ENCODE measurements around the gene CCDC81.

The CCDC81 gene

DNA sequence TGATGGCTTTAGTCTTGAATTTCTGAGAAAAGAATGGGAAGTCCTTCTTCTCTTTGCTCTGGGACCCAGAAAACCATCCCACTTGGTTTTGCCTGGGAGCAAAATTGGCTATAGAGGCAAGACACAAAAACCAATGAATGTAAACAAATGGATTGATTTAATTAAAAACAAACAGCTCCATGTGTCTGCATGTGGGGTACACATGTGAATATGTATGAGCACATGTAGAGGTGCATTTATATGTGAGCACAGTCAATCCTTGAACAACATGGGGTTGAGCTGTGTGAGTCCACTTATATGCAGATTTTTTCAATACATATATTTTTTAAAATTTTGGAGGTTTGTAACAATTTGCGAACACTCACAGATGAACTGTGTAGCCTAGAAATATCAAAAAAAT is 87.2 kb downstream of the CCDC81 start:
- Histone ChIP-seq H3K36me3 (ENCODE audit: control insufficient read depth, insufficient read depth, low read length) (peaks cover 4% of the 10 kb centered on the region), H3K4me3 (ENCODE audit: low read length) (no peak overlapping the region), H3K27me3 (ENCODE audit: control insufficient read depth, insufficient read depth, low read length) (no peaks in the 10 kb centered on the region), H3K9ac (ENCODE audit: low read length) (no peak overlapping the region), H3K9me3 (ENCODE audit: control insufficient read depth, low read length) (no peaks in the 10 kb centered on the region), H3K4me1 (ENCODE audit: control insufficient read depth, insufficient read depth, low read length) (peaks cover 17% of the 10 kb centered on the region)

DNA sequence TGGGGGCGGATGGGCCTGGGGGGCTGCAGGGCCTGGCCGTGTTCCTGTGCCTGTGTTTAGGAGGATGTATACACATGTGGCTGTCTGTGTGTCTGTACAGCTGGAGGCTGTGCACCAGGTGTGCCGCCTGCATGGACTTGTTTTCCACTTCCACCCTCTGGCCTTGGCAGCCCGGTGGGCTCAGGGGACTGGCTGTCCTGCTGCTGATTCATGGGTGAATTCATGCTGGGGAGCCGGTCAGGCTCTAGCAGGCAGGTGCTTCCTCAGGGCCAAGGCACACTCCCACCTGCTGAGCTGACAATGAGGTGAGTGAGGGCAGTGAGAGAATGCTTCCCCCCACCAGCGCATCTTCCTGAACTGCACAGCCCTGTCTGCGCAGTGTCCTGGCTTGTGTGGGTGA is 88.4 kb downstream of the CCDC81 start:
- no peaks in the 10 kb centered on the region for H3K9me3 ChIP-seq (ENCODE audit: control insufficient read depth, low read length)
- no peaks in the 10 kb centered on the region for H3K27me3 ChIP-seq (ENCODE audit: control insufficient read depth, insufficient read depth, low read length)
- peaks cover 4% of the 10 kb centered on the region for H3K36me3 ChIP-seq (ENCODE audit: control insufficient read depth, insufficient read depth, low read length)
- H3K9ac ChIP-seq (ENCODE audit: low read length): no peak overlapping the region
- peaks cover 8% of the 10 kb centered on the region for H3K4me1 ChIP-seq (ENCODE audit: control insufficient read depth, insufficient read depth, low read length)
- no peak overlapping the region for H3K4me3 ChIP-seq (ENCODE audit: low read length)

DNA sequence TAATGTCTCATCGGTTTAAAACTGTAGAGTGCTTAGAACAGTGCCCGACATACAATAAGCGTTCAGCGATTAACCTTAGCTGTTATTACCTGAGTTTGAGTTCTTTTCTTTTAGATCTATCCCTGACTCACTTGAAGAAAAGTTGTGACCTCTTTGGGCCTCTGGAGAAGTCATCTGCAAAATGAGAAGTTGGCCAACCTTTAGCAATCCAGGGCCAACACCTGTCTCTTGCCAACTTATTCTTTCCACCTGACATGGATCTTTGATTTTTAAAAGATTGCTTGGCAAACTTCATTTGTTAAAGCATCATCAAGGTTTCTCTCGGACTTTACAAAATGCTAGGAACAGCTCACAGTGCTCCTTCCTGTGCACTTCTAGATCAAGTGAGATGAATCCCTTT is 89.3 kb downstream of the CCDC81 start:
- Histone ChIP-seq H3K9ac (ENCODE audit: low read length) (no peak overlapping the region), H3K4me3 (ENCODE audit: low read length) (no peak overlapping the region), H3K27me3 (ENCODE audit: control insufficient read depth, insufficient read depth, low read length) (no peaks in the 10 kb centered on the region), H3K4me1 (ENCODE audit: control insufficient read depth, insufficient read depth, low read length) (peaks cover under 1% of the 10 kb centered on the region), H3K9me3 (ENCODE audit: control insufficient read depth, low read length) (no peaks in the 10 kb centered on the region), H3K36me3 (ENCODE audit: control insufficient read depth, insufficient read depth, low read length) (peaks cover 4% of the 10 kb centered on the region)

DNA sequence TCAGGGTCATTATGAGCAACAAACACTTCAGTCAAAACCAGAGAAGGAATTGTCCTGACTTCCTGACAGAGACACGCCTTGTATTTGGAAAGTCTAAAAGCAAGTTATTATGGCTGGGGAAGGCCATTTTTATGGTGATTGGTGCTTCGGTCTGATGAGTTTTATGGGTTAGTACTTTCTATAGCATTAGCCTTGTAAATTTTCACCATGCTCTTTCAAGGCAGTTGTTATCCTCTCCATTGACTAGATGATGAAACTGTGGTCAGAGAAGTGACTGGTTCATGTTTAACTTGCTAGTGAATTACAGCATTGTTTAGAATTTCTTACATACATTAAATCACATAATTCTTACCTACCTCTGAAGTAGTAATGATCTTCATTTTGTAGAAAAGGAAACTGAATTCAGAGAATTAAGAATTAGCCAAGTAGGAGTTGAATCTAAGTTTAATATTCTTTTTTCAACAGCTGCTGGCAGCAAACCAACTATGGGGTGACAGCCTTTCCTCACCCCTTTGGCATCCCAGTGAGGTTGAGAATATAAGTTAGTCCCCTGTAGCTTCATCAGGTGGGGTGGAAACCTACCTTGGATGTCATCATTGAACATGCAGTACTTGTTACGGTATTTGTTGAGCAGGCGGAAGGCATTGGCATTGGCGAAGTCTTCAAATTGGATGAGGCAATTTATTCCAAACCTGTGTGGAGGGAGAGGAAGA is 90.0 kb downstream of the CCDC81 start:
- no peaks in the 10 kb centered on the region for H3K27me3 ChIP-seq (ENCODE audit: control insufficient read depth, insufficient read depth, low read length)
- no peaks in the 10 kb centered on the region for H3K9me3 ChIP-seq (ENCODE audit: control insufficient read depth, low read length)
- H3K4me3 ChIP-seq (ENCODE audit: low read length): no peak overlapping the region
- H3K9ac ChIP-seq (ENCODE audit: low read length): no peak overlapping the region
- H3K36me3 ChIP-seq (ENCODE audit: control insufficient read depth, insufficient read depth, low read length): peaks cover 4% of the 10 kb centered on the region
- H3K4me1 ChIP-seq (ENCODE audit: control insufficient read depth, insufficient read depth, low read length): no peaks in the 10 kb centered on the region

DNA sequence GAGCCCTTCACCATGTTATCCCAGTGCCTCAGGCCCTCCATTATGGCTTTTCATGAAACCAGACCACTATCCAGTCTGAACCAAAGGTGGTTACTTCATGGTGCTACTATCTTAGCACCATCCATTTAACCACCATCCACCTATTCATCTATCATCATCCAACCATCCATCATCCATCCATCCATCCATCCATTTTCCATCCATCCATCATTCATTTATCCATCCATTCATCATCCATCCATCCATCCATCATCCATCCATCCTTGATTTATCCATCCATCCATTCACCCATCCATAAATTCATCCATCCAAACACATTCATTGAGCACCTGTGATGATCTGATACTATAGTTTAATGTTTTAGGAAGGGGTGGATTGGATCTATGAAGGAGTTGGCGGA is 93.5 kb downstream of the CCDC81 start:
- Histone ChIP-seq H3K9ac (ENCODE audit: low read length) (no peak overlapping the region), H3K9me3 (ENCODE audit: control insufficient read depth, low read length) (no peaks in the 10 kb centered on the region), H3K4me1 (ENCODE audit: control insufficient read depth, insufficient read depth, low read length) (no peaks in the 10 kb centered on the region), H3K27me3 (ENCODE audit: control insufficient read depth, insufficient read depth, low read length) (no peaks in the 10 kb centered on the region), H3K36me3 (ENCODE audit: control insufficient read depth, insufficient read depth, low read length) (peaks cover 4% of the 10 kb centered on the region), H3K4me3 (ENCODE audit: low read length) (no peak overlapping the region)

DNA sequence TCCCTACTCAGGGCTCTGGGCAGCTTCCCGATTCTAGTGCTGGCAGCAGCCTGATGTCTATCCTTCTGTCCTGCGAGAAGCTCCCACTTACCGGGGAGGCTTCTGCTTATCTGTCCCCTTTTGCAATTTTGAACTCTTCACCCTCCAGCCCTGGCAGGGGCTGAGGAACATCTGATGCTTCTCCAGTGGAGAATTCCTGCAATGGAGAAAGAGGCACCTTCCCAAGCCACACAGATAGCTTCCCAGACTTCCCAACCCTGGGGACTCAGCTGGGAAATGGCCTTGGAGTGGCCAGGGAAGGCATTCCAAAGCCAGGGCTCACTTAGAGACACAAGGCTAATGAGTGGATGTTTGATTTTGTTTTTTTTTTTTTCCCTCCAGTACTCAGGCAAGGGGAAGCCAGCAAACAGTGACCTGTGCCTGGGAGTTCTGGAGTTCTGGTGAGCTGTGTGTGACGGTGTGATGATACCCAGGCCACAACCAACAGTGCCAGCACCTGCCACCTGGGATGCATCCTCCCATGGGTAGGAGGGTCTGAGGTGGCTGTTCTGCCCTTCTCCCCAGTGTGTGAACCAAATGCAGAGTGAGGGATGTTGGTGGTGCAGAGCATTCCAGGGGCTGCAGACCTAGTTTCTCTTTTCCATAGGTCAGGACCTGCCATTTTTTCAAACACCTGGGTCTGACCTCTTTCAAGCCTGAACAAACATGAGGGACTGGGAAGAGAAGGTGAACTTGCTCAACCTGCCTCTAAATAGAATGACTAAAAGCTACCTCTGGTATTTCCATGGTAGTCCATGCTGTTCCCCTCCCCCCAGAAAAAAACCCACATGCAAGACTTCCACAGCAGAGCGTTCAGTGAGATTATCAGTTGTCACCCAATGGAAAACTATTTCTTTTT is 95.1 kb downstream of the CCDC81 start:
- no peak overlapping the region for H3K9ac ChIP-seq (ENCODE audit: low read length)
- H3K36me3 ChIP-seq (ENCODE audit: control insufficient read depth, insufficient read depth, low read length): no peaks in the 10 kb centered on the region
- no peaks in the 10 kb centered on the region for H3K9me3 ChIP-seq (ENCODE audit: control insufficient read depth, low read length)
- no peaks in the 10 kb centered on the region for H3K27me3 ChIP-seq (ENCODE audit: control insufficient read depth, insufficient read depth, low read length)
- H3K4me3 ChIP-seq (ENCODE audit: low read length): no peak overlapping the region
- no peaks in the 10 kb centered on the region for H3K4me1 ChIP-seq (ENCODE audit: control insufficient read depth, insufficient read depth, low read length)
